ENCODE measurements around the gene ITPA. TPM values are rescaled to one million over a fixed set of nuclear protein-coding genes. Genes with fewer than 3 reads are reported as not detected.

The ITPA gene
- total RNA-seq (10 to 100 TPM; 41.6 to 67.6 (median 61.8) TPM), total RNA-seq (19.7 to 86.7 (median 30.2) reads per million in 29 experiments)
- total RNA-seq (2013), result 51.3 TPM

DNA sequence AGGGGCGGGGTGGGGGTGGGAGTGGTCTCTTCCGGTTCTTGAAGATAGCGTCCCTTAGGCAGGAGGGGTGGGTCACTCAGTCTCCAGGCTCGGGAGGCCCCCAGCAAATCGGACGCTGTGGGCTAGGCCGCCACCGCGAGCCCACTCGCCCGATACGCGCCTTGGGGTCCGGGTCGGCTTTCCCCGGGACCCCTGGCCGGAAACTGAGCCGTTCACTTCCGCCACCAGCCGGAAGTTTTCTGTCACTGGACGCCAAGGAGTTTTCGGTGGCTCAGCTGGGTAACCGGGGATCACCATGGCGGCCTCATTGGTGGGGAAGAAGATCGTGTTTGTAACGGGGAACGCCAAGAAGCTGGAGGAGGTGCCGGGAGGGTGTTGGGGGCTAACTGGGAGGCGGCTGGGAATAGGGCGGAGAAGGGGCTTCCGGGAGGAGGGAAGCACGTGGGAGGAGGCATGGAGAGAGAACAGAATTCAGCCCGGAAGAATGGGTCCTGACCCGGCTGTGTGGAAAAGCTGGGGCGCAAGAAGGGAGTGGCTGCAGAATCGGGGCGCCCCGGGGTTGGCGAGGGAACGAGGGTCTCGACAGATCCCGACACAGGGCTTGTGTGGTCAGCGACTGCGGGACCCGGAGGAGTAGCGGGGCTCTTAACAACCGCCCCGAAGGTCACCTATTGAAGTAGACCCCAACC is at the start of gene ITPA:
ITPA (plus strand) TSS at position 242 of the 689 bp plus-strand sequence; CDS start at position 296, 54 bp downstream.
- Mint-ChIP-seq H3K27ac (peak within 1 kb of the TSS; percentile 91 to 97), H3K4me3 (peak within 1 kb of the TSS; percentile 87 to 99 (median 95)), H3K9me3 (no peaks in the 10 kb centered on the region), H3K4me1 (peaks cover 28 to 33% (median 31%) of the 10 kb centered on the region in 3 donors), H3K36me3 (peaks cover 9% of the 10 kb centered on the region), H3K27me3 (no peaks in the 10 kb centered on the region)
- ATAC-seq (replicated peaks in 1 of 4) (peak; percentile 46 to 61 (median 49)), DNase-seq (peak in 32 of 35 experiments; percentile 18 to 69 (median 38))
- H3K36me3 ChIP-seq (ENCODE audit: control insufficient read depth in 2 of 2, extremely low read depth in 1 of 2, insufficient read depth in 1 of 2, low read length in 1 of 2), result peaks cover 0 to 11% of the 10 kb centered on the region in 2 donors
- POLR2A ChIA-PET, result no interaction called here
- peak within 1 kb of the TSS; percentile 80 for H3K27ac ChIP-seq (ENCODE audit: low read length)
- no peaks in the 10 kb centered on the region for H3K27me3 ChIP-seq (replicated peaks in 1 of 2; ENCODE audit: control insufficient read depth in 2 of 2, extremely low read depth in 1 of 2, insufficient read depth in 2 of 2, low read length in 1 of 2)
- CTCF ChIA-PET, result interaction anchor here in 1 of 2 donors (0.5 to 1.2 kb wide), 3 partner anchors 8 to 24 kb away, joined by 3 to 4 read pairs (median 3); no protein-coding TSS in a partner anchor
- no peaks in the 10 kb centered on the region for H3K9me3 ChIP-seq
- peak within 1 kb of the TSS; percentile 69 to 73 for H3K4me3 ChIP-seq (ENCODE audit: control insufficient read depth in 1 of 2, extremely low read depth in 1 of 2, low read length in 1 of 2)
- peaks cover 6 to 24% of the 10 kb centered on the region in 2 experiments for H3K4me1 ChIP-seq (ENCODE audit: control insufficient read depth in 1 of 2, extremely low read depth in 1 of 2, insufficient read depth in 2 of 2, low read length in 2 of 2)
- WGBS (ENCODE audit: insufficient coverage), result 0% methylated on average over 44 of the region's 48 CpGs

DNA sequence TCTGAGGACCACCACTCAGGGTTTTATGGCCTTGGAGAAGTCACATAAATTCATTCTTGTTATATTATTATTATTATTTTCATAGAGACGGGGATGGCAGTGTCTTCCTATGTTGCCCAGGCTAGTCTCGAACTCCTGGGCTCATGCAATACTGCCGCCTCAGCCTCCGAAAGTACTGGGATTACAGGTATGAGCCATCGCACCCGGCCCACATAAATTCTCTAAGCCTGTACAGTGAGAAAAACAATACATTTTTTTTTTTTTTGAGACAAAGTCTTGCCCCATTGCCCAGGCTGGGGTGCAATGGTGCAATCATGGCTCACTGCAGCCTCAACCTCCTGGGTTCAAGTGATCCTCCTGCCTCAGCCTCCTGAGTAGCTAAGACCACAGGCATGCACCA is 48.9 kb upstream of the ITPA start:
- DNase-seq (no peak), ATAC-seq (replicated peaks in 1 of 4) (no peak)
- peaks cover 15 to 45% of the 10 kb centered on the region in 2 experiments for H3K4me1 ChIP-seq (ENCODE audit: control insufficient read depth in 1 of 2, extremely low read depth in 1 of 2, insufficient read depth in 2 of 2, low read length in 2 of 2)
- peak overlapping the region; percentile 88 for H3K27ac ChIP-seq (ENCODE audit: low read length)
- Mint-ChIP-seq H3K9me3 (no peaks in the 10 kb centered on the region), H3K27ac (peak overlapping the region in 1 of 2 donors; percentile 64), H3K27me3 (no peaks in the 10 kb centered on the region), H3K4me3 (peak overlapping the region; percentile 21 to 98 (median 53)), H3K36me3 (peaks cover 4% of the 10 kb centered on the region), H3K4me1 (peaks cover 42 to 44% (median 43%) of the 10 kb centered on the region in 3 donors)
- CTCF ChIA-PET, result interaction anchor here in 1 of 2 donors (0.6 kb wide), 2 partner anchors 83 to 107 kb away, joined by 3 to 4 read pairs; no protein-coding TSS in a partner anchor
- POLR2A ChIA-PET, result interaction anchor here (0.6 to 0.8 kb wide), 3 partner anchors 12 to 745 kb away, joined by 3 to 11 read pairs (median 6); no protein-coding TSS in a partner anchor
- H3K4me3 ChIP-seq (ENCODE audit: control insufficient read depth in 1 of 2, extremely low read depth in 1 of 2, low read length in 1 of 2), result peak overlapping the region; percentile 75 to 95
- H3K36me3 ChIP-seq (ENCODE audit: control insufficient read depth in 2 of 2, extremely low read depth in 1 of 2, insufficient read depth in 1 of 2, low read length in 1 of 2), result peaks cover 0 to 4% of the 10 kb centered on the region in 2 donors
- H3K9me3 ChIP-seq, result no peaks in the 10 kb centered on the region
- WGBS (ENCODE audit: insufficient coverage), result 65% methylated on average over 6 of the region's 6 CpGs
- peaks cover 0 to 4% of the 10 kb centered on the region in 2 experiments for H3K27me3 ChIP-seq (replicated peaks in 1 of 2; ENCODE audit: control insufficient read depth in 2 of 2, extremely low read depth in 1 of 2, insufficient read depth in 2 of 2, low read length in 1 of 2)

DNA sequence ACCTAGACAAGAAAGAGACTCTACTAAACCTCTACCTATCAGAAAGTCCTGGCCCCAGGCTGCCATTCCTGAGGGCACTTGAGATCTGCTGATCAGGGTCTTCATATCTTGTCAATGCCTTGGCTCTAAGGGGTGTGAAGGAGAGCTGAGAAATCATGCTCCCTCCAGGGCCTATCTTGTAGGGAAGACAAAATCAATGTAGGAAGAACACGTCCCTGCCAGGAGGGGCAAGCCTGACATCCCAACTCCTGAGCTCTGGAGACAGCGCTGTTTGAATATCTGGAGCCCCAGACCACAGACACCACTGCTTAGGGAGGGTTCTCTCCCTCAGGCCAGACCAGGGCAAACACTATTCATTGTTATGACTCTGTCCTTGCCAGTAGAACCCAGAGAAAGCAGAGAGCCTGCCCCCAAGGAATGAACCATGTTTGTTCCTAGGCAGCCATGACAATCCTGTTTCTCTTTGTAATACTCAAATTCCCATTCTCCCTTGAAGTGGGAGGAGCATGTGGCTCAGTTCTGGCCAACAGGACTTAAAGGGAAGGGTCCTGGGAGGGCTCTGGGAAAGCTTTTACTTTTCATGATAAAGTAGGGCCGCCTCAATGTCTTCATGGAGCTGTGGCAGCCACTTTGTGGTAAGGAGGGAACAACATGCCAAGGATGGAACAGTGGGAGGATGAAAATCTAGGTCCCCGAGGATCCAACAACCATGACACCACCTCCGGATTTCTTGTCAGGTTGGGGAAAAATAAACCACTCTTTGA is 47.8 kb upstream of the ITPA start:
- ChIA-PET CTCF (interaction anchor here in 1 of 2 donors (0.6 kb wide), 1 partner anchor 58 kb away, joined by 7 read pairs; no protein-coding TSS in a partner anchor), POLR2A (interaction anchor here (0.6 to 1.6 kb wide), 4 partner anchors 11 to 236 kb away, joined by 3 to 4 read pairs (median 4); no protein-coding TSS in a partner anchor)
- peaks cover 0 to 14% of the 10 kb centered on the region in 2 experiments for H3K27me3 ChIP-seq (replicated peaks in 1 of 2; ENCODE audit: control insufficient read depth in 2 of 2, extremely low read depth in 1 of 2, insufficient read depth in 2 of 2, low read length in 1 of 2)
- Mint-ChIP-seq H3K4me3 (peak overlapping the region; percentile 44 to 98 (median 66)), H3K36me3 (no peaks in the 10 kb centered on the region), H3K9me3 (no peaks in the 10 kb centered on the region), H3K4me1 (peaks cover 31 to 33% (median 33%) of the 10 kb centered on the region in 3 donors), H3K27ac (peak overlapping the region in 1 of 2 donors; percentile 15), H3K27me3 (no peaks in the 10 kb centered on the region)
- H3K27ac ChIP-seq (ENCODE audit: low read length), result no peak overlapping the region
- no peaks in the 10 kb centered on the region for H3K36me3 ChIP-seq (ENCODE audit: control insufficient read depth in 2 of 2, extremely low read depth in 1 of 2, insufficient read depth in 1 of 2, low read length in 1 of 2)
- no peaks in the 10 kb centered on the region for H3K9me3 ChIP-seq
- peaks cover 15 to 38% of the 10 kb centered on the region in 2 experiments for H3K4me1 ChIP-seq (ENCODE audit: control insufficient read depth in 1 of 2, extremely low read depth in 1 of 2, insufficient read depth in 2 of 2, low read length in 2 of 2)
- ATAC-seq (replicated peaks in 1 of 4) (no peak), DNase-seq (no peak)
- 86% methylated on average over 1 of the region's 5 CpGs for WGBS (ENCODE audit: insufficient coverage)
- H3K4me3 ChIP-seq (ENCODE audit: control insufficient read depth in 1 of 2, extremely low read depth in 1 of 2, low read length in 1 of 2), result no peak overlapping the region

DNA sequence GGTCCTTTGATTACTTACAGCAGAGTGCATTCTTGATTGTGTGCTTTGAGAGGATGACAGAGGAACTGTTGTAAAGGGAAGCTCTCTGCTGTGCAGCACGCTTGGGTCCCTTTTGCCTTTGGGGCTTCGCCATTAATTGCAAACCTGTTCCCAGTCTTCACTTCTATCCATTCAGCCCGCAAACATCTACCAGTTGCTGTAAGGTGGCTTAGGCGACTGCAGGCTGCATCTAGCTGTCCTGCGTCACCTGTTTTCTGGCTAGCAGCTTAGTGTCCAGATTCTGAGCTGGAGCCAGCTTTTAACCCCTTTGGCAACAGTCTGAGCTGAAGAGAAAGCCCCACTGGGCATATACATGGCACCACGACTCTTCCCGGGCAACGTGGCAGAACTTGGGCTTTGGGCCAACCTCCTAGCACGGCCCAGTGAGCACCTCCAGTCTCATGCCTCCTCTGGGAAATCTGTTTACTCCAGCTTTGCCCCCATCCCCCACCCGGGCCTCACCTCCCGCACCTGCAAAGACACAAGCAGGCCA is 47.2 kb upstream of the ITPA start:
- no peaks in the 10 kb centered on the region for H3K9me3 Mint-ChIP-seq
- no peak overlapping the region for H3K27ac Mint-ChIP-seq
- peaks cover 0 to under 1% of the 10 kb centered on the region in 2 donors for H3K27me3 Mint-ChIP-seq
- CTCF ChIA-PET, result interaction anchor here in 1 of 2 donors (0.6 kb wide), 1 partner anchor 310 kb away, joined by 3 read pairs; no protein-coding TSS in a partner anchor
- DNase-seq (no peak), ATAC-seq (replicated peaks in 1 of 4) (no peak)
- Histone ChIP-seq H3K36me3 (ENCODE audit: control insufficient read depth in 2 of 2, extremely low read depth in 1 of 2, insufficient read depth in 1 of 2, low read length in 1 of 2) (no peaks in the 10 kb centered on the region), H3K4me1 (ENCODE audit: control insufficient read depth in 1 of 2, extremely low read depth in 1 of 2, insufficient read depth in 2 of 2, low read length in 2 of 2) (peaks cover 9 to 32% of the 10 kb centered on the region in 2 experiments), H3K27ac (ENCODE audit: low read length) (no peak overlapping the region), H3K4me3 (ENCODE audit: control insufficient read depth in 1 of 2, extremely low read depth in 1 of 2, low read length in 1 of 2) (no peak overlapping the region), H3K27me3 (replicated peaks in 1 of 2; ENCODE audit: control insufficient read depth in 2 of 2, extremely low read depth in 1 of 2, insufficient read depth in 2 of 2, low read length in 1 of 2) (peaks cover 0 to 20% of the 10 kb centered on the region in 2 experiments), H3K9me3 (no peaks in the 10 kb centered on the region)
- no peaks in the 10 kb centered on the region for H3K36me3 Mint-ChIP-seq
- H3K4me1 Mint-ChIP-seq, result peaks cover 25 to 27% (median 26%) of the 10 kb centered on the region in 3 donors
- no peak overlapping the region for H3K4me3 Mint-ChIP-seq
- POLR2A ChIA-PET, result interaction anchor here in 1 of 2 donors (0.6 to 1.6 kb wide), 2 partner anchors 14 to 17 kb away, joined by 3 to 4 read pairs; no protein-coding TSS in a partner anchor
- WGBS (ENCODE audit: insufficient coverage), result 100% methylated on average over 3 of the region's 11 CpGs

- peak overlapping the region in 1 of 3 donors; percentile 16 for H3K4me3 Mint-ChIP-seq
- no peaks in the 10 kb centered on the region for H3K36me3 ChIP-seq (ENCODE audit: control insufficient read depth in 2 of 2, extremely low read depth in 1 of 2, insufficient read depth in 1 of 2, low read length in 1 of 2)
- ChIA-PET CTCF (no interaction called here), POLR2A (interaction anchor here in 1 of 2 donors (0.6 kb wide), 1 partner anchor 33 kb away, joined by 9 read pairs; no protein-coding TSS in a partner anchor)
- DNase-seq (no peak), ATAC-seq (replicated peaks in 1 of 4) (no peak)
- H3K36me3 Mint-ChIP-seq, result no peaks in the 10 kb centered on the region
- H3K4me3 ChIP-seq (ENCODE audit: control insufficient read depth in 1 of 2, extremely low read depth in 1 of 2, low read length in 1 of 2), result no peak overlapping the region
- H3K9me3 Mint-ChIP-seq, result no peaks in the 10 kb centered on the region
- no peaks in the 10 kb centered on the region for H3K9me3 ChIP-seq
- H3K27ac ChIP-seq (ENCODE audit: low read length), result no peak overlapping the region
- peaks cover 14 to 20% (median 19%) of the 10 kb centered on the region in 3 donors for H3K4me1 Mint-ChIP-seq
- H3K27me3 Mint-ChIP-seq, result peaks cover 1 to 8% of the 10 kb centered on the region in 2 donors
- WGBS (ENCODE audit: insufficient coverage), result 94% methylated on average over 6 of the region's 14 CpGs
- peaks cover 0 to 32% of the 10 kb centered on the region in 2 experiments for H3K4me1 ChIP-seq (ENCODE audit: control insufficient read depth in 1 of 2, extremely low read depth in 1 of 2, insufficient read depth in 2 of 2, low read length in 2 of 2)
- H3K27me3 ChIP-seq (replicated peaks in 1 of 2; ENCODE audit: control insufficient read depth in 2 of 2, extremely low read depth in 1 of 2, insufficient read depth in 2 of 2, low read length in 1 of 2), result peaks cover 0 to 32% of the 10 kb centered on the region in 2 experiments
- H3K27ac Mint-ChIP-seq, result no peak overlapping the region
Observed at GRCh38 chr20:3163099-3164042, 45.9 kb upstream of the ITPA start.
